GM21423 (cell line): ENCODE measurements around the gene HS1BP3.

ENCODE experiments used
- ATAC-seq: cut with Tn5 transposase; IDR thresholded peaks from one replicate; pipeline ENCODE4 v1.9.1; 2021; ENCODE audit warnings: mild to moderate bottlenecking, moderate library complexity; ENCODE audit not compliant: unreplicated experiment

Gene HS1BP3

DNA sequence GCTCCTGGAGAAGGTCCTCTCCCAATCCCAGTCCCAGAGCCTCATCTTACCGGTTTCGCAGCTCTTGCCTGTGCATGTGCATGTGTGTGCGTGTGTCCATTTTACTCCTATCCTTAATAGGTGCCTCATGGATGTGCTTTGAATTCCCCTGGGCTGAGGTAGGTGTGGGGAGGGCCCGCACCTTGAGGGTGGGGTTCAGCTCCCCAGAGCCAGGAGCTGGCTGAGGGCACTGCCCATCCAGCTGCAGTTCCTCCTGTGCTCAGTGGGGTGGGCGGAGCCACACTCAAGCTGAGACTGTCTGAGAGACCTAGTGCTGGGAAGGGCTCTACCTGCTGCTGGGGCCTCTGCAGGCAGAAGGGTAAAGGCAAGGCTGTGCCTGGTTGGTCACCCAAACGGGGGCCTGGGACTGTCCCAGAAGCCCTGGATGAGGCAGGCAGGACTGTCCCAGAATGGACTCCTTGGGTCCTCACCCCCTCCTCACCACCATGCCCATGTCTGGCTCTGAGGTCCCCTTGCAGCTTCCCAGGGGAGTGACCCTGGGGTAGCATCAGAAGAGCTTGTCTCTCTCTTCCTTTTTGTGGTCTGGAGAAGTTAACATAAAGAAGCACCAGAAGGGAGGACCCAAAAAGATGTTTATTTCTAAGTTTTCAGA is 24.9 kb upstream of the HS1BP3 start:
- ATAC-seq = peak; percentile 52

DNA sequence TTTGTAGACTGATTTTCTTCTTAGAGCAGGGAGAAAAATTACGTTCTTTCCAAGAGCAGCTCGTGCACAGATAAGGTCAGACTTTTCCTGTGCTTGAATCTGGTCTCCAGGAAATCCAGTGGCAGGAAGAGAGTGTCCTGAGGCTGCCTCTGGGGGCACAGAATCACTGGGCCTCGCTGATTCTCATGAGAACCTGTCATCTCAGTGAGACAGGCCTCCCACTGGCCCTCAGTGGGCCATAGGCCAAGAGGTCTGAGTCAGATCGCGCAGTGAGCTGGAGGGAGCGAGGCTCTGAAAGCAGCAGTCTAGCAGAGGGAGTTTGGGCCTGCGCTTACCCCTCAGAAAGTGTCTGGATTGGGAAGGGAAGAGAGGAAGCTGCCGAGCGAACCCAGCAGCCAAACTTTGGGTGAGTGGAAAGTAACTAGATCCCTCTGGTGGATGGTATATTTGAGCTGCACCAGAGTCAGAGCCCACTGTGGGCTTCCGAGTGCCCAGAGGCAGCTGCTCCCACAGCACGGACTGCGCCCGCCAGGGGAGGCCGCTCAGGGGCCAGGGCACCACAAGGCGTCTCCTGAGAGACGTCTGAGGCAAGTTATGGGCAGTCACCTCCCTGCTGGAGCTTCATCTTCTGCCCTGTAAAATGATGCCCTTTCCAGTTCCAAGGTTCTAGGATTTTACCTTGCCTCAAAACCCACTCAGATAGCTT is 24.2 kb upstream of the HS1BP3 start:
- no peak for ATAC-seq

DNA sequence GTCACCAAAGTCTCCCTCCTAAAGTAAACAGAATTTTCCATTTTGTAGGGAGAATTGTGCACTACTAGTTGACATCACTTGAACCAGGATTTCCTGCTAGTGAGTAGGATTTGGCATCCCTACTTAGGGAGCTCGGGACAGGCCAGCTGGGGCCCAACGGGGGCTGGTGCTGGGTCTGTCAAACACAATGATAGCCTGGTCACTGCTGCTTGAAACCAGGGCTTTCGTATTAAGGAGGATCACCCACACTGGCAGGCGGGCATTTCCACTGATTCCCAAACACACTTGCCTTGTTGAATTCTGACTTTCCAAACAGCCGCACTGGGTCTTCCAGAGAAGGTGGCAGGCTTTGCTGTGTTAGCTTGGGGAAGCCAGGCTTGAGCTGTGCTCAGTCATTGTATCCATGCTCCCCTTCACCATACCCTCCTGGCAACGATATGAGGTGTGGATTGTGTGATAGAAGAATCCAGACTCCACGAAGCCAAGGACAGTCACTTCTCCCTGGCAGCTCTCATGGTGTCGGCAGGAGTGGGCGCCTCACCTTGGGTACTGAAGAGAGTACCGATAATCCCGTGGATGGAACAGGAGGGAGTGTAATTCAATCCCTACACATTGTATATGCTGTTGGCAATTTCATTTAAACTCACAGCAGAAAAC is 23.5 kb upstream of the HS1BP3 start:
- ATAC-seq = no peak

DNA sequence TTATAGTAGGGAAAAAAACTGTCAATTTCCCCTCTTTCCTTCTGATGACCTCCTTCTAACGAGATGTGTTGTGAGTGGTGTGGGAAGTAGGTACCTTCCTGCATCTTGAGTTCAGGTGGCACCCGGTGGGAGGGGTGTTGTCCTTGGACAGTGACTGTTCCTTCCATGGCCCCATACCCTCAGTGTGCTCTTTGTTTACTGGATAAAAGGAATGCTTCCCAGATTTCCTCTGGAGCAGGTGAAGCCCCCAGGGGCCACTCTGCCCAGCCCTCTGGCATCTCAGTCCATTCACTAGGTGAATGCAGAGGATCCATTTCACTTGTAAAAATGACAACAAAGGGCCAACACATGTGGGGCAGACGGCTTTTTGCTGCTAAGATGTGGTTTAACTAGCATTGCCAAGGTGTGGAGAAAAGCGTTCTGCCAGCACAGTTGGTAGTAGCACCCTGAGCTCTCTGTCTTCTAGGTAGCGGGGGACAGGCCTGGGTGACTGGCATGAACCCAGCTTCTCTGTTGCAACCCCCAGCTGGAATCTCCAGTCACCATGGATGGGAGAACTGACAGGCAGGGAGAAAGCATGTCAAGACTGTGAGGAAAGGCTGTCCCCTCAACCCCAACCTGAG is 22.9 kb upstream of the HS1BP3 start:
- ATAC-seq = no peak

DNA sequence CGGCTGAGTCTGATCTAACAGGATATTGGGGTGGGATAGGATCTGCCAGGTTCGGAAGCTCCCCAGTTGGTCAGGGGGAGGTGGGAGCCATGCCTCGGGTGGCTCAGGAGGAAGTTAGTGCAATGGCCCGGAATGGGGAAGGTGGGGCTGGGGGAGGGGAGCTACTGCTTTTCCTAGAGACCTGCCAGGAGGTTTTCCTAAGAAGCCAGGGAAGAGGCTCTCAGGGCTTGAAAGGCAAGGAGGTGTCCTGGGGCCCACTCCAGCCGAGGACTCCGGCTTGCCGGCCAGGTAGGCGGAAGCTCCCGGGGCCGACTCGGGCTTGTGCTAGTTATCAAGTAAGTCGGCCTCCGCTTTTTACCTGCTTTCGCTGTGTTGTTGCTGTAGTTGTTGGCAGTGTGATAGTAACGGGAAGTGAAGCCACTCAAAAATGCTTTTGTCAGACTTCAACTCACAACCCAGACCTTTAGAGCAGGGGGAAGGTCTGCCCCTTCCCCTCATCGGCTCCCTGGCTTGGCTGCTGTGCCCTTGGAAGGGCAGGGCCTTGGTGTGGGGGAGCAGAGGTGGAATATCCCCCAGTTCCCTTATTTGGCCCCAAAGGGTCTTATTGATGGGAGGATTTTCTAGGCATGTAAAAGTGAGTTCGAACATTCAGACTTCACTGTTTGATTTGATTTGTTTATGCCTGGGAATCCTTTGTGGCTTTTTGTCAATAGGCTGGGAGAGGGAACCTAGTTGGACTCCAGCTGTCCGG is 21.5 kb upstream of the HS1BP3 start:
- ATAC-seq = no peak

DNA sequence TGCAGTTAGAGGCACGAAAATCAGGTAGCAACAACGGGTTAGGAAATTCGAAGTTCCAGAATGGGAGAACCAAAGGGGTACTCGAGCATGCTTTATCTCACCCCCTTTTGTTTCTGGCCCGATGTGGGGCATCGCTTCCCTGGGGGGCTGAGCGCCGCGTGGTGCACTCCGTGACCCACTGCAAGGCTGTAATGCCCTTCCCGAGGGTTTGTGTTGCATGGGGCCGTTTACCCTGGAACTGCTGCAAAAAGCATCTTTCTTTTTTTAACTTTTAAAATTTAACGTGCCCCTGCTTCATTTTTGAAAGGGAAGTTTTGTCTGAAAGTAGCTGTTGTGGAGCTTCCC is 20.8 kb upstream of the HS1BP3 start:
- ATAC-seq = no peak

DNA sequence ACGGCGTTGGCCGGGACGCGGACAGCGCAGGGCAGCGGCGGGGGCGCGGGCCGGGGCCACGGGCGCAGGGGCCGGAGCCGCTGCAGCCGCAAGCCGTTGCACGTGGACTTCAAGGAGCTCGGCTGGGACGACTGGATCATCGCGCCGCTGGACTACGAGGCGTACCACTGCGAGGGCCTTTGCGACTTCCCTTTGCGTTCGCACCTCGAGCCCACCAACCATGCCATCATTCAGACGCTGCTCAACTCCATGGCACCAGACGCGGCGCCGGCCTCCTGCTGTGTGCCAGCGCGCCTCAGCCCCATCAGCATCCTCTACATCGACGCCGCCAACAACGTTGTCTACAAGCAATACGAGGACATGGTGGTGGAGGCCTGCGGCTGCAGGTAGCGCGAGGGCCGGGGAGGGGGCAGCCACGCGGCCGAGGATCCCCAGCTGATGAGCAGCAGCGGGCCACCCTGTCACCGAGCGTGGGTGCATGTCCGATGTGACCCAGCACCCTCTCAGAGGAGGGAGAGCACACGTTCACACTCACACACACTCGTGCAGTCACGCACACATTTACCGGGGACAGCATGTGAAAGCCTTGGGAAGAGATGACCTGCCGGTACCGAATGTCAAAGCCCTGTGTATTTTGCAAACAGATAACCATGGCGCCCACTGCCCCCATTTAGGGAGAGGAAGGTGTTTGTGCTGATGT is 20.3 kb upstream of the HS1BP3 start:
- no peak for ATAC-seq

DNA sequence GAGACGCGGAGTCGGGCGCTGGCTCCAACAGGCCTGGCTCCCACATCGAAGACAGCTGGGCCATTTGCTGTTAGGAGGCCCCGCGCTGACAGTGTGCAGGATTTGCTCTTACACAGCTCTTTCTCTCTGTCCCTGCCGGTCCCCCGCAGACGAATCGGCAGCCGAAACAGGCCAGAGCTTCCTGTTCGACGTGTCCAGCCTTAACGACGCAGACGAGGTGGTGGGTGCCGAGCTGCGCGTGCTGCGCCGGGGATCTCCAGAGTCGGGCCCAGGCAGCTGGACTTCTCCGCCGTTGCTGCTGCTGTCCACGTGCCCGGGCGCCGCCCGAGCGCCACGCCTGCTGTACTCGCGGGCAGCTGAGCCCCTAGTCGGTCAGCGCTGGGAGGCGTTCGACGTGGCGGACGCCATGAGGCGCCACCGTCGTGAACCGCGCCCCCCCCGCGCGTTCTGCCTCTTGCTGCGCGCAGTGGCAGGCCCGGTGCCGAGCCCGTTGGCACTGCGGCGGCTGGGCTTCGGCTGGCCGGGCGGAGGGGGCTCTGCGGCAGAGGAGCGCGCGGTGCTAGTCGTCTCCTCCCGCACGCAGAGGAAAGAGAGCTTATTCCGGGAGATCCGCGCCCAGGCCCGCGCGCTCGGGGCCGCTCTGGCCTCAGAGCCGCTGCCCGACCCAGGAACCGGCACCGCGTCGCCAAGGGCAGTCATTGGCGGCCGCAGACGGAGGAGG is 19.6 kb upstream of the HS1BP3 start:
- ATAC-seq = no peak

DNA sequence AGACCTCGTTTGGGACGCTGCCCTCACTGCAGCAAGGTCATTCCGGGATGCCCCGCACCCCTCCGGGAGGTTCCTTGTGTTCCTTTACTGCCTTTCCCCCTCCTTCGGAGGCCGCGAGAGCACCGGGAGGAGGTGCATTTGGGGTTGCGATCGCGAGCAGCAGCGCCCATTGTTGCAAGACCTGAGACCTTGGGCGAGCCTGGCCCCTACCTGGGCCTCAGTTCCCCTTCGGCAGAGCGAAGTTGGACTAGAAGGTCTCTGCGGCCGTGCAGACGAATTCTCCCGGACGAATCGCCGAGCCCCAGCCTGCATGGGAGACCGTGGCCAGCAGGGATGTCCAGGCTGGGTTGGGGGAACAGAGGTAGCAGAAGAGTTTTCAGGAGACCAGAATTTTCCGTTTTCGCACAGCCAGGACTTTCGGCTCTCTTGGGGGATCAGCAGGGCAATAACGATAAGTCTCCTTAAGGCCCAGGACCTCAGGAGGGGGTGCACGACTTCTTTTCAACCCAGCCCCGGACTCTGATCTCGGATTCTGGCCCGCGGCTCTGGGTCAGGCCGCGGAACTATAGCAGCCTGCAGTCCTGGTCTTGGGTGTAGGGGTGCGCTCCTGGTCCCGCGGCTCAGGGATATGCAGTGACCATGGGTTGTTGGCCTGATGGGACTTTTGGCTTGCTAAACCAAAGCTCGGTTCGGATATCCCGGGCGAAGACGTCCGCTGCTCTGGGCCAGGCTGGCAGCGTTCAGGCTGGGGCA is 18.8 kb upstream of the HS1BP3 start:
- no peak for ATAC-seq

DNA sequence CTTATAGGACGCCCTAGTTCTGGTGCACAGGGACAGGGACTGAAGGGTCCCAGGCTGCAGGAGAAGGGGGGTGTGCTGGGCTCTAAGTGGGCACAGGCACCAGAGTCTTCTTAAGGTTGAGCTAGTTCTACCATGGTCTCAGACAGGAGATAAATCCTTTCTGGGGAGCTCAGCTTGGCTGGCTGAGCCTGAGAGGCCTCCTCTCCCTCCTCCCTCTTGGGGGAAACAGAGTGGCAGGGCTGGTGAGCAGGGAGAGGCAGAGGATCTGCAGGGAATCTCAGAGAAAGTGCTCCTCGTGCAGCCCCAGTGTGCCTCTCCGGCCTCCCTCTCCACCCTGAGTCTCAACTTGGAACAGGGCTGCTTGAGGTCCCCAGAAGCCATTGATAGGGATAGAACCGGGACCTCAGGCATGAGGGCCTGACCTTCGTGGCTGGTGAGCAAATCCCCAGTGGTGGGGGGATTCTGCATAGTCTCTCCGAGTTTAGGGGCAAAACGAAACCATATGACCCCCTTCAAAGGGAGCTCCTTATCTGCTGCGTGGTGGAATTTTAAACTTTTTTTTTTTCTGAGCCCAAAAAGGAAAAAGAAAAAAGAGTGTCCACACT is 18.1 kb upstream of the HS1BP3 start:
- ATAC-seq = no peak

DNA sequence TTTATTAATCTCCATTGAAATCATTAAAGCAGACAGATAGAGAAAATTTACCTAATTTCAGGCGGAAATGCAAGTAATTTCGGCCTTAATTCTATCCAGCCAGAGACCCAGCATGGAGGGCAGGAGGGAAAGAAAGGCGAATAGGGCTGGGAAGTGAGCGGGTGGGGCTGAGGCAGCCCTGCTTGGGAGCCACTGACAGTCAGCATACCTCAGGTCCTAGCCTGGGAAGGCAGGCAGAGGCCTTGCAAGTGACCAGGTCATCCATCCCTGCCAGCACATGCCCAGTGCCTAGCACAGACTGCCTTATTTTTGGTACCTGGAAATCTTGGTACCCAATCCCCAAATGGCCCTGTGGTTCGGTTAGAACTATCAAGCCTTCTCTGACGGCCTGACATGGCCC is 17.6 kb upstream of the HS1BP3 start:
- no peak for ATAC-seq

DNA sequence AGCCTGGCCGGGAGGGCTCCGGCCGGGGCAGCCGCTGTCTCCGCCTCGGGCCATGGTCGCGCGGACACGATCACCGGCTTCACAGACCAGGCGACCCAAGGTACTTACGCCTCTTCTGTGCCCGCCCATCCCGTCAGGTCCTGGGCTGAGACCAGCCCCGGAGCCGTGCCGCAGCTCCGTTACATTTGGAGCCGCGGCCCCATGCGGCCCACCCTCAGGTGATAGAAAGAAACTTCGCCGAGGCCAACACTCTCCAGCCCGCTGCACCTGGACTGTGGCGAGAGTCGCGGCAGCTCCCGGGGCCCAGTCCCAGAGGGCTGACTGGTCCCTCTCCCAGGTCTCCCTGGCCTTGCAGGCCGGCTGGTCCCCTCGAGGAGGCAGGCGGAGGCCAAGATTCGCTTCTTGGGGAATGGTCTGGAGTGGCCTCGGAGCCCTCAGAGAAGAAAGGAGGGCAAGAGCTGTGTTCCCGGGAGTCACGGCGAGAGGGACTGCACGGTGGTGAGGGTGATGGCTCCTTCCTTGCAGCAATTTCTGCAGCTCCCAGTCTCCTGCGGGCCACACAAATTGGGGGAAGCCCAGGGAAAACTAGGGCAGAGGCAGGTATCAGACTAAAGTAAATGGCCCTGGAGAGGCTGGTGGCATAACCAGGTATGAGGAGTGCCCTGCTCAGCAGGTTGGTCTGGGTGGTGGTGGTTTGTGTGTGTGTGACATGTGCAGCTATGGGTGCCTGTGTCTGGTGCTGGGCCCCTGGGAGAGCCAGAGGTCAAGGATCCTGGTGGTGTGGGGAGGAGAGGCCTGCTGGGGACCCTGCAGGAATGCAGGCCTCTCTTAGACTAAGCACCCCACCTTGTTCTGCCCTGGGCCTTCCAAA is 16.9 kb upstream of the HS1BP3 start:
- no peak for ATAC-seq

DNA sequence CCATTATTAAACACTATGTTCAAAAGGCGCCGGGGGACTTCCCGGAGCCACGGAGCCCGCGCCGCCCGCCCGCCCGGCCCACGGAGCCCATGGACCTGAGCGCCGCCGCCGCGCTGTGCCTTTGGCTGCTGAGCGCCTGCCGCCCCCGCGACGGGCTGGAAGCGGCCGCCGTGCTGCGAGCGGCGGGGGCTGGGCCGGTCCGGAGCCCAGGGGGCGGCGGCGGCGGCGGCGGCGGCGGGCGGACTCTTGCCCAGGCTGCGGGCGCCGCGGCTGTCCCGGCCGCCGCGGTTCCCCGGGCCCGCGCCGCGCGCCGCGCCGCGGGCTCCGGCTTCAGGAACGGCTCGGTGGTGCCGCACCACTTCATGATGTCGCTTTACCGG is 16.2 kb upstream of the HS1BP3 start:
- no peak for ATAC-seq

DNA sequence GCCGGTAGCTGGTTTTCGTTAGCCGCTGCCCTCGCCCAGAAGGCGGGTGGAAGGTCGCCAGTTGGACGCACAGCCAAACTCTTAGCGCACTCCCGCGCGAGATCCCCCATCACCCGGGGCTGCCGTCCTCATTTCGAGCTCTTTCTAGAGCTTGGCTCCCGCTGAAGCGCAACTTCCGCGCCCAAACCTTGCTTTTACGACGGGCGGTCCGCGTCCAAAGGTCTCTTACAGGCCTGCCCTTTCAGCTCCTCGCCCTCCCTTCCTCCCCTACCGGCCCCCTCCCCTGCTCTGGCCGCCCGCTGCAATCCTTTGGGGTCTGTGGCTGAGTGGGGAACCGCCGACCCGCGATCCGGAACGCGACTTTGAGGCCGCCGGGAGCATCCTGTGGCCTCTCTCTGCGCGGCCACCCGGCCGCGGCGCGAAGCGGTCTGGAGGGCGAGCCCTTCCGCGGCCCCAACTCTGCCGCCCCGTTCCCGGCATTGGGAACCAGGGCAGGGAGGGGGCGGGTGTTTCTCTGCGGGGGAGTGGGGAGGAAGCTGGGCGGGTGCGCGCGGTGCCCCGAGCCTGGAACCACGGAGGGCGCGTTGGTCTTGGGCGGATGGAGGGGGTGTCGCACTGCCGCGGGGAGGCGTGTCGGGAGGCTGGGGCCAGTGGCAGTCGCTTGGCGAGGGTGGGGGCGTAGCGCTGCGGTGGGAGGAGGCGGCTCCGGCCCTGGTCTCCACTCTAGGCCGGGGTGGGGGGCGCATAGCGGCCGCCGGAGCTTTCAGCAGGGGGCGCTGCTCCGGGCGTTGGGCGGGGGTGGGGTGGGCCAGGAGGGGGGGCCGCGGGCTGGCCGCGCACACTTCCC is 15.6 kb upstream of the HS1BP3 start, which contains the start of gene GDF7:
TSS of gene GDF7 (plus strand) at position 841 of the 847 bp plus-strand sequence. CDS start 96 bp downstream, outside the sequence.
- ATAC-seq = no peak

DNA sequence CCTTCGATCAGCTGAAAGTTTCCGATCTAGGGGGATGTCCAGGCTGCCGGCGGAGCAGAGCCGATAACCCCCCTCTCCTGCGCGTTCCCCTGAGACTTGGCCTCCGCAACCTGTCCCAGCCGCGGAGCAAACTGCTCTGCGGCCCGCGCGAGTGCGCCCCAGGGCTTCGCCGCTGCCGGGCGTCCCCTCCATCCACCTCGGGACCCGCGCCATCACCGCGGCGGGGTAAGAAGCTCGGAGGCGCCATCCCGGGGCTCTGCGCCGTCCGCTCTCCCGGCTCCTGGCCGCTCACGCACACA is 15.1 kb upstream of the HS1BP3 start:
- ATAC-seq = no peak

DNA sequence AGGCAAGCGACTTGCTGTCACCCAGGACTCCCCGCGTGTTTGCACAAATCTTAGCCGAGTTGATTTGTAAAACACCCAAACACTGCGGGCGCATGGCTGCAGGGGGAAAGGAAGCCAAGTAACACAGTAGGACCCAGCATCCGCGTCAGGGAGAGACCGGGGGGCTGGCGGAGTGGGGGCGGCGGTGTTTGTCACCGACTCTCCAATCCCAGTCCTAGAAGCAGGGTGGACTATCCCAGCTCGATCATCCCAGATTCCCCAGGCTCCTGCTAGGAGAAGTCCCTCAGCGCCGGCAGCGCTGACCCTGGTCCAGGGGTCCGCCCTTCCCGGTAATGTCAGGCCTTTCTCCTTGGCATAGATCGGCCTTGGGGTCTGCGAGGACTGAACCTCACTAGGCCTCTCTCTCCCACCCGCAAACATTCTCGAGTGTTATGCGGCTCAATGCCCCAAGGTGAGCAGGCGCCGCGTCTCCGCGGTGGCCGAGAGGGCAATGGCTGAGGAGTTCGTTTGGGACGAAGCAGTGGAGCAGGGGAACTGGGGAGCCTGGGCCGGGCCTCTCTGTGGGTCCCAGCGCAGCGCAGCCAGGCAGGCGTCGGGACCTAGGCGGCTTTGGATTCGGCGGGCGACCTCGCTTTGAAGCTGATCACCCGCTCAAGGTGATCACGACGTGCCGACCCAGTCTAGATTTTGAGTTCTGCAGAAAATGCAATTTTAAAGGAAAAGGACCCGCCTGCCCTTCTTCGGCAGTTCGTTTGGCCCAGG is 14.5 kb upstream of the HS1BP3 start:
- no peak for ATAC-seq
